ENCODE measurements around the gene ST7L. TPM values are rescaled to one million over a fixed set of nuclear protein-coding genes. Genes with fewer than 3 reads are reported as not detected.

Gene ST7L
- total RNA-seq, 1 experiment from 2014 or later, result 22.1 TPM

GRCh38 chr1:112511897-112512296, 107.0 kb downstream of the ST7L start:
- TF ChIP-seq CTCF (conservative IDR thresholded peaks at IDR 0.05) (no peak), EZH2 (IDR thresholded peaks at IDR 0.05; ENCODE audit: low read depth) (no peak)
- Histone ChIP-seq H4K20me1 (ENCODE audit: insufficient read depth) (no peaks in the 10 kb centered on the region), H3K9me2 (ENCODE audit: insufficient read depth) (no peaks in the 10 kb centered on the region), H3K79me2 (ENCODE audit: low read depth) (no peaks in the 10 kb centered on the region), H3K27me3 (ENCODE audit: insufficient read depth, low read depth) (peaks cover 11% of the 10 kb centered on the region; the same call in 1 of the 2 replicates), H3K4me3 (no peak overlapping the region), H3K9me3 (ENCODE audit: insufficient read depth, low read depth) (no peaks in the 10 kb centered on the region), H3K36me3 (ENCODE audit: low read depth) (no peaks in the 10 kb centered on the region), H3F3A (ENCODE audit: insufficient read depth, low read depth) (peaks cover 9% of the 10 kb centered on the region), H3K4me2 (no peak overlapping the region), H3K4me1 (replicated peaks; ENCODE audit: insufficient read depth) (peaks cover 28% of the 10 kb centered on the region), H2AFZ (no peak overlapping the region), H3K27ac (no peak overlapping the region)
- ChIA-PET CTCF (interaction anchor here (0.6 kb wide), 2 partner anchors 193 to 1030 kb away, joined by 5 to 7 read pairs; no protein-coding TSS in a partner anchor), POLR2A (ENCODE audit: unreplicated experiment) (no interaction called here)
- intact Hi-C loops (cut with micrococcal nuclease; ENCODE audit: unreplicated experiment), result no loop called here
- BruUV-seq (replicated peaks), result no TSS peak
- no peak for DNase-seq

GRCh38 chr1:112510340-112510739, 108.6 kb downstream of the ST7L start:
- H4K20me1 ChIP-seq (ENCODE audit: insufficient read depth), result no peaks in the 10 kb centered on the region
- no TSS peak for BruUV-seq (replicated peaks)
- peaks cover 11% of the 10 kb centered on the region; the same call in 1 of the 2 replicates for H3K27me3 ChIP-seq (ENCODE audit: insufficient read depth, low read depth)
- H3K4me2 ChIP-seq, result no peak overlapping the region
- no peak overlapping the region for H3K4me3 ChIP-seq
- peak in 1 of 2 experiments; percentile 25 for DNase-seq
- H3K9me2 ChIP-seq (ENCODE audit: insufficient read depth), result no peaks in the 10 kb centered on the region
- H2AFZ ChIP-seq, result no peak overlapping the region
- ChIA-PET CTCF (no interaction called here), POLR2A (ENCODE audit: unreplicated experiment) (no interaction called here)
- no peaks in the 10 kb centered on the region for H3K36me3 ChIP-seq (ENCODE audit: low read depth)
- H3K79me2 ChIP-seq (ENCODE audit: low read depth), result no peaks in the 10 kb centered on the region
- peaks cover 15% of the 10 kb centered on the region for H3K4me1 ChIP-seq (replicated peaks; ENCODE audit: insufficient read depth)
- H3K27ac ChIP-seq, result no peak overlapping the region
- TF ChIP-seq EZH2 (IDR thresholded peaks at IDR 0.05; ENCODE audit: low read depth) (no peak), CTCF (conservative IDR thresholded peaks at IDR 0.05) (no peak)
- no peaks in the 10 kb centered on the region for H3K9me3 ChIP-seq (ENCODE audit: insufficient read depth, low read depth)
- intact Hi-C loops (cut with micrococcal nuclease; ENCODE audit: unreplicated experiment), result no loop called here
- peaks cover 3% of the 10 kb centered on the region for H3F3A ChIP-seq (ENCODE audit: insufficient read depth, low read depth)

GRCh38 chr1:112509660-112510178, 109.2 kb downstream of the ST7L start:
- TF ChIP-seq EZH2 (IDR thresholded peaks at IDR 0.05; ENCODE audit: low read depth) (no peak), CTCF (conservative IDR thresholded peaks at IDR 0.05) (no peak)
- no peaks in the 10 kb centered on the region for H3K36me3 ChIP-seq (ENCODE audit: low read depth)
- no peak for DNase-seq
- H3K9me2 ChIP-seq (ENCODE audit: insufficient read depth), result no peaks in the 10 kb centered on the region
- 0 out of 2 replicates have a peak, but pooled peaks cover 10% of the 10 kb centered on the region for H3K4me1 ChIP-seq (replicated peaks; ENCODE audit: insufficient read depth)
- H3K9me3 ChIP-seq (ENCODE audit: insufficient read depth, low read depth), result no peaks in the 10 kb centered on the region
- H3K27me3 ChIP-seq (ENCODE audit: insufficient read depth, low read depth), result peaks cover 11% of the 10 kb centered on the region; the same call in 1 of the 2 replicates
- H3K27ac ChIP-seq, result no peak overlapping the region
- H4K20me1 ChIP-seq (ENCODE audit: insufficient read depth), result no peaks in the 10 kb centered on the region
- no peaks in the 10 kb centered on the region for H3F3A ChIP-seq (ENCODE audit: insufficient read depth, low read depth)
- intact Hi-C loops (cut with micrococcal nuclease; ENCODE audit: unreplicated experiment), result no loop called here
- POLR2A ChIA-PET (ENCODE audit: unreplicated experiment), result no interaction called here
- H3K79me2 ChIP-seq (ENCODE audit: low read depth), result no peaks in the 10 kb centered on the region
- no peak overlapping the region for H2AFZ ChIP-seq
- H3K4me3 ChIP-seq, result no peak overlapping the region
- BruUV-seq (replicated peaks), result no TSS peak
- CTCF ChIA-PET, result no interaction called here
- no peak overlapping the region for H3K4me2 ChIP-seq
